Sigmoid colon (tissue), 4 donors: ENCODE measurements around the gene SLC22A1.

Experiments used
- EP300 ChIP-seq, 4 donors: sonication (generic); formaldehyde crosslinking; IDR thresholded peaks; one replicate each; pipeline ENCODE4 v1.6.1; 2017; ENCODE audit warnings: antibody characterized with exemption in 4 of 4
- POLR2A ChIP-seq, 2 donors: fragments of 450-650 bp; IDR thresholded peaks; one replicate each; pipeline ENCODE4 v1.6.1; 2016; ENCODE audit warnings: antibody characterized with exemption in 2 of 2, mild to moderate bottlenecking in 2 of 2, moderate library complexity in 2 of 2
- TF ChIP-seq, protein P1 (sequence below), 4 experiments: fragments of 450-650 bp in 3 of 4; fragments of 200-600 bp in 1 of 4; IDR thresholded peaks; one replicate each; pipeline ENCODE4 v1.5.1; 2016 to 2019; ENCODE audit warnings: antibody characterized with exemption in 4 of 4, mild to moderate bottlenecking in 3 of 4, moderate library complexity in 2 of 4

DNA sequence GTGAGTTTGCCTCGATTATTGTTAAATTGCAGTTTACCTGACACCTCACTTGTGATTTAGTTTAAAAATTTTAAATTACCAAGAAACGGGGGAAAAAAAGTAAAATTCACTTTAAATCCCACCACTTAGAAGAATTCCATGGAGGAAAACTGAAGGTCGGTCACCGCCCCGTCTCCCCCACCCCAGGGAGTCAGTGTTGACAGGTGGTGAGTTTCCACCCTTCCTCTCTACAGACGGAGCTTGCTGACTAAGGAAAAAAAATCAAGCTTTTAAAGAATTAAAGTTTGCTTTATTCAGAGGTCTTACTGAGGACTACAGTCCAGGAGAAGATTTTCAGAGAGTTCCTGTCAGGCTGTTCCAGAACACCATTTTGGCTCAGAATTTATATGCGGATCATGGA is 42.3 kb downstream of the SLC22A1 start:
- TF ChIP-seq, protein P1, sequence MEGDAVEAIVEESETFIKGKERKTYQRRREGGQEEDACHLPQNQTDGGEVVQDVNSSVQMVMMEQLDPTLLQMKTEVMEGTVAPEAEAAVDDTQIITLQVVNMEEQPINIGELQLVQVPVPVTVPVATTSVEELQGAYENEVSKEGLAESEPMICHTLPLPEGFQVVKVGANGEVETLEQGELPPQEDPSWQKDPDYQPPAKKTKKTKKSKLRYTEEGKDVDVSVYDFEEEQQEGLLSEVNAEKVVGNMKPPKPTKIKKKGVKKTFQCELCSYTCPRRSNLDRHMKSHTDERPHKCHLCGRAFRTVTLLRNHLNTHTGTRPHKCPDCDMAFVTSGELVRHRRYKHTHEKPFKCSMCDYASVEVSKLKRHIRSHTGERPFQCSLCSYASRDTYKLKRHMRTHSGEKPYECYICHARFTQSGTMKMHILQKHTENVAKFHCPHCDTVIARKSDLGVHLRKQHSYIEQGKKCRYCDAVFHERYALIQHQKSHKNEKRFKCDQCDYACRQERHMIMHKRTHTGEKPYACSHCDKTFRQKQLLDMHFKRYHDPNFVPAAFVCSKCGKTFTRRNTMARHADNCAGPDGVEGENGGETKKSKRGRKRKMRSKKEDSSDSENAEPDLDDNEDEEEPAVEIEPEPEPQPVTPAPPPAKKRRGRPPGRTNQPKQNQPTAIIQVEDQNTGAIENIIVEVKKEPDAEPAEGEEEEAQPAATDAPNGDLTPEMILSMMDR (IDR thresholded peaks at IDR 0.05), result no peak
- TF ChIP-seq POLR2A (IDR thresholded peaks at IDR 0.05) (no peak), EP300 (IDR thresholded peaks at IDR 0.05) (no peak)
